GM18505 (cell line): ENCODE measurements around the gene SSTR5.

Experiments used
- ATAC-seq: cut with Tn5 transposase; IDR thresholded peaks from one replicate; pipeline ENCODE4 v1.9.1; 2021; ENCODE audit not compliant: unreplicated experiment
- POLR2A ChIP-seq: IDR thresholded peaks from 4 replicates; pipeline ENCODE4 v1.6.1; 2011; ENCODE audit warnings: borderline replicate concordance; ENCODE audit not compliant: insufficient read depth, insufficient read length; ENCODE audit errors: extremely low read depth

SSTR5 gene

GRCh38 chr16:1098266-1098991, 25.9 kb downstream of the SSTR5 start:
- no peak for TF ChIP-seq POLR2A
- no peak for ATAC-seq

- TF ChIP-seq POLR2A, result no peak
- ATAC-seq, result no peak
These were observed 26.9 kb downstream of the SSTR5 start for GRCh38 chr16:1099189-1100083.

DNA sequence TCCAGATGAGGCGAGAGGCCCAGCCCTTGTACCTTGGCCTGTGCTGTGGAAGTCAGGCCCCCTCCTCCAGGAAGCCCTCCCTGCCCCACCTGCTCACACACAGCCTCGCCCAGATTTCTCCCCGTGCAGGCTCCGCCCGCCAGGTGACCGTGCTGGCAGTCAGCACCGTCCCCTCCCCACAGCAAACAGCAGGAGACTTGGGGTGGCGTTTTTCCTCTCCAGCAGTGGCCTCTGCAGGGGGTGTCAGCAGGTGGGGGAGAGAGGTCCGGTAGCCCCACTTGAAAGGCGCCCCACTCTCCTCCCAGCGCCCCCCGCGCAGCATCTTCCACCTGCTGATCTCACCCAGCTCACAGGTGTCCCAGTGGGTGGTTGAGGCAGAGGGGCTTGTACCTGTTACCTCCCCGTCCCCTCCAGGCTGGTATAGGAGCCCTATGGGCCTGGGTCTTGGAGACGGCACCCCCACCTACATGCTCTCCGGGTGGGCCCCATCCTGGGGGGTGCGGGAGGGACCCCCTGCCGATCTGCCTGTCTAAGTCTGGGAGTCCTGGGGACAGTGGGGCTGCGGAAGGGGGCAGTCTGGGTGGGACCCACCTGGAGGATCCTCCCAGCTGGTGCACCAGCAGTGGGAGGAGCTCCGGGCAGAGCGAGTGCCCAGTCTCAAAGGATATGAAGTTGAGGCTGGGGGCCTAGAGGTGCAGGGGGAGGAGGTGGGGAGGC, 27.7 kb downstream of the SSTR5 start:
- no peak for ATAC-seq
- no peak for TF ChIP-seq POLR2A

- ATAC-seq, result no peak
- no peak for TF ChIP-seq POLR2A
These were observed 28.6 kb downstream of the SSTR5 start for GRCh38 chr16:1101133-1101532.

- ATAC-seq, result no peak
- TF ChIP-seq POLR2A, result no peak
These were observed 29.2 kb downstream of the SSTR5 start for GRCh38 chr16:1101573-1102332.

DNA sequence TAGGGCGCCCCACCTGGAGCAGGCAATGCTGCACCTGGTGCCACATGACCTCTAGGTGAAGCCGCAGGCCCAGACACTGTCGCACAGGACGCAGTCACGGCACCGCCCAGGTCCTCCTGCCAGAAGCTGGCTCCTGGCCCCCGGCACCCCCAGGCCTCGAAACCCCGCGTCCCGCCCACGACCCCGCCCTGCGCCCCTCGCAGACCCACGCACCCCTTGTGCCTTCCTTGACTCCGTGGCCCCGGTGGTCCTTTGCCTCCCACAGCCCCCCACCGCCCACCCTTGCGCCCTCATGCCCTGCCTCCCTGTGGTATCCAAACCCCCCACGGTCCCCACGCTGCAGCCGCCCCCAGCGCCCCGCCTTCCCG, 29.8 kb downstream of the SSTR5 start:
- ATAC-seq, result no peak
- TF ChIP-seq POLR2A, result no peak

DNA sequence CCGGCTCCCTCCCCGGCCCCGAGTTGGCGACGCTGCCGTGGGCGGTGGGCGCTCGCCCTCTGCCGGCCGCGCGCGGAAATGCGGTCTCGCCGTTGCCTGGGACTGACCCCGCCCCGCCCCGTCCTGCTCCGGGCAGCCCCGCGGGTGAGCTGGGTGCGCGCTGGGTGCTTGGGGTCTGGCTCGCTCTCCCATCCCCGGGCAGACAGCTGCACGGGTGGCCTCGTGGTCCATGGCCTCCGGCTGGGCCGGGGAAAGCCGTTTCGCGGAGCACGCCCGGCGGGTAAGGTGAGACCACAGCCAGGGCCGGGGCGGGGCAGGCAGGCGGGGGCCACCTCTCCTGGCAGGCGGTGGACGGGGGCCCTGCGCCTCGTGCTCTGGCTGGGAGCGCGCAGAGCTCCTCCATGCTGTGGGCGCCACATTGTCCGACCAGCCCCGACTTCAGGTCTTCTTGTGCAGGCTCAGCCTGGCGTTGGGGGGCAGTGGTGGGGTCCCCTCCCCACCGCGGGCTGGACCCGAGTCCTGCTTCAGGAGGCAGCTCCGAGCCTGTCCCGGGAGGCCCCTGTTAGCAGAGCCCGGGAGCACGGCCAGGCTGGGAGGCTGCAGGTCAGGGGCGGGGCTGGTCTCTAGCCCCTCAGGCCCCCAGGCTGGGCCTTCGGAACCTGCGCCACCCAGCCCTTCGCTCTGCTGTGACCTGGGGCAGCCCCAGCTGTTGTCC, 30.5 kb downstream of the SSTR5 start:
- no peak for ATAC-seq
- no peak for TF ChIP-seq POLR2A

- no peak for ATAC-seq
- no peak for TF ChIP-seq POLR2A
These were observed 31.1 kb downstream of the SSTR5 start for GRCh38 chr16:1103636-1103980.

DNA sequence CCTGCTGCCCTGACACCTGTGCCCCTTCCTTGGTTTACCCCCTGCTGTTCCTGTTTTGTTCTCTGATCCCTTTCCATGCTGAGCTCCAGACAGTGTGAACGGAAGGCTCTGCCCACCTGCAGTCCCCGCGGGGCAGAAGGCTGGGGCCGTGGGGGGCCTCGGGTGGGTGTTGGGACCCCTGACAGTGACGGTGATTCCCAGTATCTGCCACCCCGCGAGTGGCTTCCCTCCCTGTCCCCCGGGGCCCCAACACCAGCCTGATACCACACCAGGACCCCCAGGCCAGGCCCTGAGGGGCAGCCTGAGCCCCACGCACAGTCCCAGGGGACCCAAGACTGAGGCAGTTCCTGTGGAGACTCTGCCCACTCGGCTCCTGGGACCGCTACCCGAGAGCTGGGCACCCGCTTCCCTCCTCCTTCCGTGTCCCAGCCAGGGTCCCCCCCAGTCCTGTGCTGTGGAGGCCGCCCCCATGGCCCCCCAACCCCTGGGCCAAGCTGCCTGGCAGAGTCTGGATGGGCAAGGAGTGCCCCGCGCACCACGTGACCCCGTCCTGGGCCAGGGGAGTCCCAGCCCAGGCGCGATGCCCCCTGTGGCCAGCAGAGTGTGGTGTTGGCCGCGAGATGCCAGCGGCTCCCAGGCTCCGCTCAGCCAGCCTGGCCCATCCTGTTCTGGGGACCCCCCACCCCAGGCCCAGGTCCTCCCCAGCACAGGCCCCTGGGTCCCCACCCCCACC, 33.5 kb downstream of the SSTR5 start:
- ATAC-seq, result no peak
- TF ChIP-seq POLR2A, result no peak

DNA sequence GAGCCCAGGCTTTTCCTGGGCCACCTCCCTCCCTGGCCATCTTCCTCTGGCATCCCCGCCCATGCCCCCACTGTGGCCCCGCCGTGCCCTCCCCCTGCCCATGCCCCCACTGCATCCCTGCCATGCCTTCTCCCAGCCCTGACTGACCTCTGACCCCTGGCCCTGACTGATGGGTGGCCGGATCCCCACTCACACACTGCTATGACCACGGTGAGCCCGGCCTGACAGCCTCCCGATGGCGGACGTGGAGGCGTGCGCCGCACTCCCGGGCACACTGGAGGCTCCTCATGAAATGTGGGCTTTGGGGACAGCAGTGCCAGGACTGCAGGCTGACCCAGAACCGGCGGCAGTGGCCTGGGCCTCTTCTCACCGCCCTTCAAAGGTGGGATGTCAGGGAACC, 34.1 kb downstream of the SSTR5 start:
- no peak for ATAC-seq
- TF ChIP-seq POLR2A, result no peak

- TF ChIP-seq POLR2A, result no peak
- no peak for ATAC-seq
These were observed 34.6 kb downstream of the SSTR5 start for GRCh38 chr16:1107141-1107540.

DNA sequence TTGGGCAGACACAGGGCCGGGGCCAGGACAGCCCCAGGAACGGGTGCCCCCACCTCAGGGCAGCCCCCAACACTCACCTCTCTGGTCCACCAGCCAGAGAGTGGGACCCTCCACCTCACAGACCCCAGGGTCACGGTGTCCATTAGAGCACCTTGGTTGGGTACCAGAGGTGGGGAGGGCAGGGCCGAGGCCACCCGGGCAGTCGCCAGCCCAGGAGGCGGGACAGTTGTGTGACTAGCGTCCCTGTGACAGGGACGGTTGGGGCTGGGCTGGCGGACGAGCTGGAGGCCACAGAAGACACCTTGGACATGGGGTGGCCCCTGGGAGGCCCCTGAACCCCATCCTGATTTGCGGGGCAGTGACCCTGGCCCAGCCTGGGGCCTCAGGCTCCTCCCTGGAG, 35.2 kb downstream of the SSTR5 start:
- ATAC-seq, result no peak
- TF ChIP-seq POLR2A, result no peak
